Fibroblast of upper back skin (primary cell): ENCODE data around the gene CA10.

ENCODE experiments used
- DNase-seq: peaks from one replicate; pipeline ENCODE4 v3.0.0-alpha.2; 2013

The CA10 gene

GRCh38 chr17:51630101-51630671, 528.3 kb downstream of the CA10 start:
- no peak for DNase-seq

GRCh38 chr17:51629232-51629631, 529.3 kb downstream of the CA10 start:
- no peak for DNase-seq

GRCh38 chr17:51627779-51628178, 530.7 kb downstream of the CA10 start:
- no peak for DNase-seq

GRCh38 chr17:51618476-51618875, 540.0 kb downstream of the CA10 start:
- DNase-seq: no peak

GRCh38 chr17:51617986-51618385, 540.5 kb downstream of the CA10 start:
- DNase-seq: no peak

- no peak for DNase-seq
Observed at GRCh38 chr17:51613255-51613654, 545.3 kb downstream of the CA10 start.

- DNase-seq: no peak
Observed at GRCh38 chr17:51612692-51613091, 545.8 kb downstream of the CA10 start.

GRCh38 chr17:51611585-51611984, 546.9 kb downstream of the CA10 start:
- DNase-seq: no peak

GRCh38 chr17:51610834-51611233, 547.7 kb downstream of the CA10 start:
- no peak for DNase-seq

GRCh38 chr17:51610155-51610554, 548.4 kb downstream of the CA10 start:
- DNase-seq: no peak

GRCh38 chr17:51608251-51608933, 550.1 kb downstream of the CA10 start:
- no peak for DNase-seq

GRCh38 chr17:51607512-51607911, 551.0 kb downstream of the CA10 start:
- DNase-seq: no peak

- no peak for DNase-seq
Observed at GRCh38 chr17:51604299-51605020, 554.1 kb downstream of the CA10 start.

GRCh38 chr17:51601622-51602261, 556.8 kb downstream of the CA10 start:
- DNase-seq: no peak

GRCh38 chr17:51598824-51599223, 559.7 kb downstream of the CA10 start:
- no peak for DNase-seq

GRCh38 chr17:51597345-51597744, 561.2 kb downstream of the CA10 start:
- no peak for DNase-seq

- no peak for DNase-seq
Observed at GRCh38 chr17:51595826-51596398, 562.6 kb downstream of the CA10 start.

- DNase-seq: no peak
Observed at GRCh38 chr17:51590071-51590656, 568.4 kb downstream of the CA10 start.

- DNase-seq: no peak
Observed at GRCh38 chr17:51588063-51588462, 570.5 kb downstream of the CA10 start.

GRCh38 chr17:51587516-51587915, 571.0 kb downstream of the CA10 start:
- DNase-seq: no peak

GRCh38 chr17:51585514-51586104, 572.9 kb downstream of the CA10 start:
- DNase-seq: no peak

- no peak for DNase-seq
Observed at GRCh38 chr17:51580869-51581268, 577.6 kb downstream of the CA10 start.
